BLaER1 treated with 17β-estradiol and CSF1 and Interleukin-3, amounts not matched to agents 10 nM and 100 nM (cell line): Measurements from ENCODE around the gene ENSA.
"Not testable (repeated sequence)": the region's sequence is repeated elsewhere in the genome, so short reads cannot be mapped to it uniquely, and the experiment has no call there.

Experiments used
- H3K27ac ChIP-seq, 11 experiments: shearing (Covaris generic); formaldehyde crosslinking; 2 replicates each; pipeline ENCODE4 v1.8.1; 2022
- H3K27me3 ChIP-seq, 11 experiments: shearing (Covaris generic); formaldehyde crosslinking; 2 replicates each; pipeline ENCODE4 v1.8.1; 2022
- H3K36me3 ChIP-seq, 11 experiments: shearing (Covaris generic); formaldehyde crosslinking; 2 replicates each; pipeline ENCODE4 v1.8.1; 2022
- H3K4me1 ChIP-seq, 10 experiments: shearing (Covaris generic); formaldehyde crosslinking; 2 replicates each; pipeline ENCODE4 v1.8.1; 2022
- H3K4me2 ChIP-seq, 11 experiments: shearing (Covaris generic); formaldehyde crosslinking; 2 replicates each; pipeline ENCODE4 v1.8.1; 2022
- H3K4me3 ChIP-seq, 10 experiments: shearing (Covaris generic); formaldehyde crosslinking; 2 replicates each; pipeline ENCODE4 v1.8.1; 2022
- H3K9ac ChIP-seq, 11 experiments: shearing (Covaris generic); formaldehyde crosslinking; 2 replicates each; pipeline ENCODE4 v1.8.1; 2022
- H3K9me3 ChIP-seq, 11 experiments: shearing (Covaris generic); formaldehyde crosslinking; replicated peaks in 1 of 11; 2 replicates each; pipeline ENCODE4 v1.8.1; 2022
- H4K20me1 ChIP-seq, 11 experiments: shearing (Covaris generic); formaldehyde crosslinking; 2 replicates each; pipeline ENCODE4 v1.8.1; 2022
- Cebpa-rat ChIP-seq, 11 experiments: shearing (Covaris generic); IDR thresholded peaks; 2 replicates each; pipeline ENCODE4 v1.8.1; 2022

ENSA gene

GRCh38 chr1:150574260-150575071, 54.9 kb downstream of the ENSA start:
- Histone ChIP-seq H3K4me1 (peaks cover 47 to 72% (median 65%) of the 10 kb centered on the region in 10 experiments), H3K4me3 (peak overlapping the region in 9 of 10 experiments; percentile 65 to 100 (median 99); a peak in 18 of 20 replicates), H3K9ac (peak overlapping the region in 7 of 11 experiments; percentile 19 to 100 (median 99); a peak in 13 of 22 replicates), H3K4me2 (peak overlapping the region; percentile 83 to 99 (median 93)), H4K20me1 (peaks cover 97 to 99% (median 99%) of the 10 kb centered on the region in 11 experiments), H3K27me3 (no peaks in the 10 kb centered on the region), H3K27ac (peak overlapping the region in 3 of 11 experiments; percentile 30 to 99 (median 35); a peak in 4 of 22 replicates), H3K36me3 (peaks cover 83 to 95% (median 92%) of the 10 kb centered on the region in 11 experiments), H3K9me3 (no peaks in the 10 kb centered on the region; a peak in 3 of 22 replicates)
- TF ChIP-seq Cebpa-rat (IDR thresholded peaks at IDR 0.05) = no peak

- H3K9me3 ChIP-seq, H3K27me3 ChIP-seq: not testable (repeated sequence)
- H3K27ac ChIP-seq = peak overlapping the region in 2 of 11 experiments; percentile 25 to 99; a peak in 4 of 22 replicates
- H3K4me1 ChIP-seq = peaks cover 55 to 80% (median 73%) of the 10 kb centered on the region in 10 experiments
- H3K4me2 ChIP-seq = peak overlapping the region; percentile 14 to 99 (median 92); a peak in 19 of 22 replicates
- peak overlapping the region in 5 of 11 experiments; percentile 7 to 100 (median 63); a peak in 6 of 22 replicates for H3K9ac ChIP-seq
- H4K20me1 ChIP-seq = peaks cover 98 to 100% (median 100%) of the 10 kb centered on the region in 11 experiments
- peak overlapping the region in 5 of 10 experiments; percentile 21 to 99 (median 43); a peak in 7 of 20 replicates for H3K4me3 ChIP-seq
- H3K36me3 ChIP-seq = peaks cover 79 to 94% (median 90%) of the 10 kb centered on the region in 11 experiments
Observed at GRCh38 chr1:150573648-150574071, 55.8 kb downstream of the ENSA start.

DNA sequence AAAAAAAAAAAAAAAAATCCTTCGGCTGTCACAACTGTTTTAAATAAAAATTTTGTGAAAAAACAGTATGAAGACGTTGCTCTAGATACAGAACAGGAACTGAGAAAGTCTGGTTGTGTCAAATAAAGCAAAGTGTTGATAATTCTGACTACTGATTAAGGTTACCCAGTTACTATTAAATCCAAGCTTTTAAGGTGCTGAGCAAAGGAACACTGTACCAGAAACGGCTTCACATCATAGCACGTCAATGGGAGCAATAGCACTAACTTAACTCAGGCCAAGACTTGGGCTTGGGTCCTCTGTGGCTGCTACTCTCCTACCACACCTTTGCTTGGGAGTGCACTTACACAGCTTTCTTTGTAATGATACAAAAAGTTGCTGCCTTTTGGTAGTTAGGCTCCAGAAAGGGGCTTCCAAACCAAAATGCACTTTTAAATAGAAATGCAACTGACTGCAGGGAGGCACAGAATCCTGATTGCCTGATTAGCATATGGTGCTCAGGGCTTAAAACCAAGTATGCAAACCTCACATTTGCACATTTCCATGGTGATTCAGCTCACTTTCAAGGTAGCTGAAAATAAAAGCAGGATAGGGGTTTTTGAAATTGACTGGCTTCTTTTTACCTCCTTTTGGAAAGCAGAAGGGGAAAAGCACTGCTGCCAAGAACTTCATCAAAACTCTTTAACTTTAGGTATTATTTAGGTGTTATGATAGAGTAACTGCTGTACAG, 56.3 kb downstream of the ENSA start:
- TF ChIP-seq Cebpa-rat (IDR thresholded peaks at IDR 0.05) = no peak
- Histone ChIP-seq H3K27ac (peak overlapping the region in 4 of 11 experiments; percentile 12 to 99 (median 36); a peak in 6 of 22 replicates), H3K36me3 (peaks cover 73 to 89% (median 85%) of the 10 kb centered on the region in 11 experiments), H3K27me3 (no peaks in the 10 kb centered on the region), H3K9ac (peak overlapping the region in 5 of 11 experiments; percentile 7 to 100 (median 63); a peak in 7 of 22 replicates), H3K4me3 (peak overlapping the region in 5 of 10 experiments; percentile 21 to 99 (median 43); a peak in 9 of 20 replicates), H4K20me1 (peaks cover 98 to 100% (median 100%) of the 10 kb centered on the region in 11 experiments), H3K4me1 (peaks cover 61 to 86% (median 78%) of the 10 kb centered on the region in 10 experiments), H3K9me3 (no peaks in the 10 kb centered on the region; a peak in 3 of 22 replicates), H3K4me2 (peak overlapping the region; percentile 14 to 99 (median 92); a peak in 18 of 22 replicates)
